Measurements from ENCODE around the gene CGNL1.
A peak's percentile ranks its signal among the peaks of the same experiment; 100 is the strongest.

The CGNL1 gene

GRCh38 chr15:57554063-57554811 lies 177.9 kb downstream of the CGNL1 start:
- H3K27ac ChIP-seq (ENCODE audit: extremely low read depth, low read depth, low read length), result no peak overlapping the region

GRCh38 chr15:57554812-57555179 lies 178.5 kb downstream of the CGNL1 start:
- no peak overlapping the region for H3K4me3 ChIP-seq (ENCODE audit: low read depth, low read length)
- no peaks in the 10 kb centered on the region for H3K9me3 ChIP-seq (ENCODE audit: control insufficient read depth, insufficient read depth, low read depth, low read length)
- CTCF ChIA-PET, result interaction anchor here (0.6 to 1.1 kb wide), 3 partner anchors 12 to 1384 kb away, joined by 3 to 4 read pairs (median 3); no protein-coding TSS in a partner anchor
- no peaks in the 10 kb centered on the region for H3K36me3 ChIP-seq (ENCODE audit: control insufficient read depth in 2 of 2, insufficient read depth in 1 of 2, low read length in 2 of 2)
- POLR2A ChIA-PET, result no interaction called here
- no peak for TF ChIP-seq ZNF184 (tag by site-specific recombination; IDR thresholded peaks at IDR 0.05)
- TF ChIP-seq ZNF248 (tag by site-specific recombination; IDR thresholded peaks at IDR 0.05), result no peak
- TF ChIP-seq SCRT2 (tag by site-specific recombination; IDR thresholded peaks at IDR 0.05), result no peak
- TF ChIP-seq KLF1 (tag by site-specific recombination; IDR thresholded peaks at IDR 0.05), result no peak
- TF ChIP-seq HIC1 (tag by site-specific recombination; IDR thresholded peaks at IDR 0.05), result no peak
- no peaks in the 10 kb centered on the region for H3K4me1 ChIP-seq (ENCODE audit: control insufficient read depth, insufficient read depth, low read length)
- H3K27ac ChIP-seq (ENCODE audit: extremely low read depth, low read depth, low read length), result no peak overlapping the region

More at GRCh38 chr15:57554063-57554811, 177.9 kb downstream of the CGNL1 start:
- TF ChIP-seq SP3 (tag by site-specific recombination; IDR thresholded peaks at IDR 0.05) (no peak), BCL6B (tag by site-specific recombination; IDR thresholded peaks at IDR 0.05) (peak; percentile 70)
- POLR2A ChIA-PET, result no interaction called here
- Histone ChIP-seq H3K9me3 (ENCODE audit: control insufficient read depth, insufficient read depth, low read depth, low read length) (no peaks in the 10 kb centered on the region), H3K4me3 (ENCODE audit: low read depth, low read length) (no peak overlapping the region), H3K36me3 (ENCODE audit: control insufficient read depth in 2 of 2, insufficient read depth in 1 of 2, low read length in 2 of 2) (no peaks in the 10 kb centered on the region), H3K4me1 (ENCODE audit: control insufficient read depth, insufficient read depth, low read length) (no peaks in the 10 kb centered on the region)
- CTCF ChIA-PET, result interaction anchor here (0.6 to 1.6 kb wide), 3 partner anchors 11 to 1385 kb away, joined by 3 to 7 read pairs (median 4); no protein-coding TSS in a partner anchor

GRCh38 chr15:57555270-57555669 lies 179.0 kb downstream of the CGNL1 start:
- CTCF ChIA-PET, result interaction anchor here (0.6 to 0.7 kb wide), 2 partner anchors 10 to 445 kb away, joined by 3 read pairs; no protein-coding TSS in a partner anchor
- Histone ChIP-seq H3K9me3 (ENCODE audit: control insufficient read depth, insufficient read depth, low read depth, low read length) (no peaks in the 10 kb centered on the region), H3K36me3 (ENCODE audit: control insufficient read depth in 2 of 2, insufficient read depth in 1 of 2, low read length in 2 of 2) (no peaks in the 10 kb centered on the region), H3K27ac (ENCODE audit: extremely low read depth, low read depth, low read length) (no peak overlapping the region), H3K4me3 (ENCODE audit: low read depth, low read length) (no peak overlapping the region), H3K4me1 (ENCODE audit: control insufficient read depth, insufficient read depth, low read length) (no peaks in the 10 kb centered on the region)
- POLR2A ChIA-PET, result no interaction called here
- TF ChIP-seq KLF17 (tag by site-specific recombination; IDR thresholded peaks at IDR 0.05), result no peak
- no peak for TF ChIP-seq ZNF138 (tag by site-specific recombination; IDR thresholded peaks at IDR 0.05; ENCODE audit: borderline replicate concordance)
- TF ChIP-seq PATZ1 (tag by site-specific recombination; IDR thresholded peaks at IDR 0.05), result no peak
- TF ChIP-seq ZNF302 (tag by site-specific recombination; IDR thresholded peaks at IDR 0.05; ENCODE audit: low read depth), result no peak
- TF ChIP-seq ZNF518A (tag by site-specific recombination; conservative IDR thresholded peaks at IDR 0.05; ENCODE audit: low read depth), result no peak
- no peak for TF ChIP-seq ZNF561 (tag by site-specific recombination; IDR thresholded peaks at IDR 0.05; ENCODE audit: borderline replicate concordance)
- TF ChIP-seq ZNF555 (tag by site-specific recombination; conservative IDR thresholded peaks at IDR 0.05), result no peak
- TF ChIP-seq SALL2 (tag by site-specific recombination; IDR thresholded peaks at IDR 0.05; ENCODE audit: borderline replicate concordance), result no peak
- no peak for TF ChIP-seq INSM2 (tag by site-specific recombination; IDR thresholded peaks at IDR 0.05)
